BLaER1 treated with 17β-estradiol and CSF1 and Interleukin-3, amounts not matched to agents 10 nM and 100 nM (cell line): ENCODE results near the gene CLINT1.

Experiments used
- H3K27ac ChIP-seq, 11 experiments: shearing (Covaris generic); formaldehyde crosslinking; 2 replicates each; pipeline ENCODE4 v1.8.1; 2022
- H3K27me3 ChIP-seq, 11 experiments: shearing (Covaris generic); formaldehyde crosslinking; 2 replicates each; pipeline ENCODE4 v1.8.1; 2022
- H3K36me3 ChIP-seq, 11 experiments: shearing (Covaris generic); formaldehyde crosslinking; 2 replicates each; pipeline ENCODE4 v1.8.1; 2022
- H3K4me1 ChIP-seq, 10 experiments: shearing (Covaris generic); formaldehyde crosslinking; 2 replicates each; pipeline ENCODE4 v1.8.1; 2022
- H3K4me2 ChIP-seq, 11 experiments: shearing (Covaris generic); formaldehyde crosslinking; 2 replicates each; pipeline ENCODE4 v1.8.1; 2022
- H3K4me3 ChIP-seq, 10 experiments: shearing (Covaris generic); formaldehyde crosslinking; 2 replicates each; pipeline ENCODE4 v1.8.1; 2022
- H3K9ac ChIP-seq, 11 experiments: shearing (Covaris generic); formaldehyde crosslinking; 2 replicates each; pipeline ENCODE4 v1.8.1; 2022
- H3K9me3 ChIP-seq, 11 experiments: shearing (Covaris generic); formaldehyde crosslinking; replicated peaks in 1 of 11; 2 replicates each; pipeline ENCODE4 v1.8.1; 2022
- H4K20me1 ChIP-seq, 11 experiments: shearing (Covaris generic); formaldehyde crosslinking; 2 replicates each; pipeline ENCODE4 v1.8.1; 2022
- Cebpa-rat ChIP-seq, 11 experiments: shearing (Covaris generic); IDR thresholded peaks; 2 replicates each; pipeline ENCODE4 v1.8.1; 2022

CLINT1 gene

GRCh38 chr5:157758706-157759105 is 100.2 kb downstream of the CLINT1 start:
- Histone ChIP-seq H3K9ac (no peak overlapping the region), H3K4me1 (peaks cover 0 to 31% (median 22%) of the 10 kb centered on the region in 10 experiments; a peak in 14 of 20 replicates), H3K9me3 (no peaks in the 10 kb centered on the region), H3K36me3 (peaks cover 24 to 39% (median 29%) of the 10 kb centered on the region in 11 experiments), H4K20me1 (no peaks in the 10 kb centered on the region), H3K27me3 (no peaks in the 10 kb centered on the region), H3K27ac (no peak overlapping the region), H3K4me3 (no peak overlapping the region), H3K4me2 (peak overlapping the region in 8 of 11 experiments; percentile 1 to 58 (median 46); a peak in 11 of 22 replicates)
- TF ChIP-seq Cebpa-rat (IDR thresholded peaks at IDR 0.05): no peak

DNA sequence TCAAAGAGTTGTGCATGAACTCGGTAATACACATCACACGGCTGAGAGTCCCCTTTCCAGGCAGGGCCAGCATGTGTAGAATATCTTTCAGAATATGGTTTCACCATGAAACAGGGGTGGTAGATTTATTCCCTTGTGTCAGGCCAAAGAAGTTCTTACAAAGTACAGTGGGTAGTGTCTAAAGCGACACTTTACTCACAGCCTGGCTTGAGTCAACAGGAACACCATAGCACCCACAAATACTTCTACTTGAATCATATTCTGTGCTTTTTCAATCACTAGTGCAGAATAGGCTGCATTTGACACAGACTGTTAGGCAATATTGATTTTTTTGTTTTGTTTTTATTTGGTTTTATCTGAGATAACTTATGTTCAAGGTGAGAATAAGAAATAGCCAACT is 102.8 kb downstream of the CLINT1 start:
- no peak overlapping the region for H3K4me3 ChIP-seq
- no peak for TF ChIP-seq Cebpa-rat (IDR thresholded peaks at IDR 0.05)
- peaks cover 43 to 65% (median 50%) of the 10 kb centered on the region in 11 experiments for H3K36me3 ChIP-seq
- H3K27ac ChIP-seq: no peak overlapping the region
- no peaks in the 10 kb centered on the region for H3K9me3 ChIP-seq
- peaks cover 0 to 26% (median 22%) of the 10 kb centered on the region in 10 experiments; a peak in 14 of 20 replicates for H3K4me1 ChIP-seq
- no peak overlapping the region for H3K4me2 ChIP-seq
- H3K9ac ChIP-seq: no peak overlapping the region
- no peaks in the 10 kb centered on the region for H3K27me3 ChIP-seq
- no peaks in the 10 kb centered on the region for H4K20me1 ChIP-seq

GRCh38 chr5:157750320-157750719 is 108.6 kb downstream of the CLINT1 start:
- no peak overlapping the region for H3K27ac ChIP-seq
- no peaks in the 10 kb centered on the region for H3K9me3 ChIP-seq
- H3K27me3 ChIP-seq: no peaks in the 10 kb centered on the region; a peak in 1 of 22 replicates
- H3K4me2 ChIP-seq: no peak overlapping the region
- no peaks in the 10 kb centered on the region for H4K20me1 ChIP-seq
- H3K9ac ChIP-seq: no peak overlapping the region
- H3K36me3 ChIP-seq: peaks cover 28 to 44% (median 37%) of the 10 kb centered on the region in 11 experiments
- no peak overlapping the region for H3K4me3 ChIP-seq
- peaks cover 0 to 5% (median under 1%) of the 10 kb centered on the region in 10 experiments; a peak in 4 of 20 replicates for H3K4me1 ChIP-seq
- TF ChIP-seq Cebpa-rat (IDR thresholded peaks at IDR 0.05): no peak

GRCh38 chr5:157749462-157749799 is 109.5 kb downstream of the CLINT1 start:
- TF ChIP-seq Cebpa-rat (IDR thresholded peaks at IDR 0.05): no peak
- Histone ChIP-seq H3K4me1 (peaks cover 0 to 14% (median 9%) of the 10 kb centered on the region in 10 experiments; a peak in 16 of 20 replicates), H3K9me3 (no peaks in the 10 kb centered on the region), H3K4me3 (no peak overlapping the region), H3K4me2 (no peak overlapping the region), H3K27ac (no peak overlapping the region), H3K27me3 (peaks cover 0 to 8% (median 4%) of the 10 kb centered on the region in 11 experiments; a peak in 8 of 22 replicates), H4K20me1 (no peaks in the 10 kb centered on the region), H3K36me3 (peaks cover 19 to 35% (median 29%) of the 10 kb centered on the region in 11 experiments; a peak in 21 of 22 replicates), H3K9ac (no peak overlapping the region)

DNA sequence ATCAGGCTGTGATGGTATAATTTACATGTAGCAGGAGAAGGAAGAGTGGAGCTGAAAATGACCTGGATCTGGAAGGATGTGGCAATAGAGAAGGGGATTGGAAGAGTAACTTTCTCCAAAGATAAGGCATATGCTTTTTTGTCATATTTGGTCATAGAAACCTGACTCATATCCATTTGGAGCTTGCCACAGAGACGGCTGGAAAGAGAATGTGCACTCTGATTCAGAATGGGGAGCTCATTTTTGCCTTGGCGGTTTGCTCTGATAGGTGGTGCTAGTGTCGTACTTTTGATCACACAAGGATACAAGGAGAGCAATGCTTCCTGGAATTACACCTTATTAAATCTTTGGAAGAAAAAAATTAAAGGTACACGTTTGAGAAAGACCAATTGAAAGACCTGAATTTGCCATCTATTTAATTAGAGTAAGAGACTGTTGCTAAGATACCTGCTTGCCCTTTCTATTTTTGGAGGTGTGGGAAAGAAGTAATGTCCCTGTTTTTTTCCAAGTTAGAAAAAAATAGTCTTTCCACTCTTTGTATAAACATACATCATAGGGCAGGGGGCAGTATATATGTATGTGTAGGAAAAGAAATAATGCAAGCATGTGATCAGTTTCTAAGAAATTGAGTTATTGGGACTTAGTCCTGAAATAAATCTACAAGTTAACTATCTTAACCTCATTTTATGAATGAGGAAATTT is 110.0 kb downstream of the CLINT1 start:
- H3K4me2 ChIP-seq: no peak overlapping the region
- H3K9ac ChIP-seq: no peak overlapping the region
- H3K4me1 ChIP-seq: peaks cover 0 to 17% (median 12%) of the 10 kb centered on the region in 10 experiments; a peak in 16 of 20 replicates
- no peak overlapping the region for H3K4me3 ChIP-seq
- peaks cover 16 to 30% (median 26%) of the 10 kb centered on the region in 11 experiments; a peak in 20 of 22 replicates for H3K36me3 ChIP-seq
- peaks cover 0 to 12% (median 8%) of the 10 kb centered on the region in 11 experiments; a peak in 9 of 22 replicates for H3K27me3 ChIP-seq
- no peak for TF ChIP-seq Cebpa-rat (IDR thresholded peaks at IDR 0.05)
- H4K20me1 ChIP-seq: no peaks in the 10 kb centered on the region
- no peak overlapping the region for H3K27ac ChIP-seq
- no peaks in the 10 kb centered on the region for H3K9me3 ChIP-seq

DNA sequence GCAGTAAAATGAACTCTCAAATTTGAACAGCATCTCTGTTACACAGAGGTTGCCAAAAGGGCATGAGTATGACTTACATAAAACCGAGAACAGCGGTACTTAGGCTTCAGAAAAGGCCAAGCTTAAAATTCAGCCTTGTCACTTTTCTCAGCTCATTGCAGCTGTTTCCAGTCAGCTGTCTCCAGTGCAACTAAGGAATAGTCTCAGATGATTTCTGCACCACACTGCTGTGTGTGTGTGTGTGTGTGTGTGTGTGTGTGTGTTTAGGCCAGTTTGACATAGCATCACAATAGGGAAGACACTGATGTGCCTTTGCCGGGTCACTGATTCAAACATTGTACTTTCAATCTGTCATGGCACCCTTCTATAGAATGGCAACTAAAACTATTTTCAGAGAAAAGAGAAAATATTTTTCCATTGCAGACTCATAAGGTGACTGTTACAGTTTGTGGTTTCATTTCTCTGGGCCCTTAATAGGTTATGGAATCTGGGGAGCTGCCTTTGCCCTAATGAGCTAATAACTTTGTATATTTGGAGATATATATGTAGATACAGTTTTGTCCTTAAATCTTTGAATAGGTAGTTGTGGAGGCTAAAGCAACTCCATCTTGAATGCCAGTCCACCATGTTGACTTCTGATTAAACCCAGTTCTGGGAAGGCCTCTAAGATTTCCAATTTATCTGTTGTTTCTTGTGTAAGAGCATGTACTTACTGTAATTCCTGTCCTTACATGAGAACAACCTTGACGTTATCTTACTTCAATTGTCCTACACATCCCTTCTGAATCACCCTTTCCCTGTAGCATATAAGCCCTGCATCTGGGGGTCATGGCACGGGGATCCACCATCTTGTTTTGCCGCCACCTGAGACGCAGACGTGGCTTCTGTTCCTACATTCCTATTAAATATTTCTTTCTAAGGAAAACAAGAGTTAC is 110.9 kb downstream of the CLINT1 start:
- no peak for TF ChIP-seq Cebpa-rat (IDR thresholded peaks at IDR 0.05)
- H3K9ac ChIP-seq: no peak overlapping the region
- no peaks in the 10 kb centered on the region for H3K9me3 ChIP-seq
- H3K36me3 ChIP-seq: peaks cover 9 to 21% (median 17%) of the 10 kb centered on the region in 11 experiments; a peak in 18 of 22 replicates
- H3K4me1 ChIP-seq: peaks cover 0 to 20% (median 13%) of the 10 kb centered on the region in 10 experiments; a peak in 16 of 20 replicates
- no peaks in the 10 kb centered on the region for H4K20me1 ChIP-seq
- no peak overlapping the region for H3K27ac ChIP-seq
- H3K4me3 ChIP-seq: no peak overlapping the region
- H3K27me3 ChIP-seq: peaks cover 0 to 12% (median 8%) of the 10 kb centered on the region in 11 experiments; a peak in 9 of 22 replicates
- H3K4me2 ChIP-seq: no peak overlapping the region

DNA sequence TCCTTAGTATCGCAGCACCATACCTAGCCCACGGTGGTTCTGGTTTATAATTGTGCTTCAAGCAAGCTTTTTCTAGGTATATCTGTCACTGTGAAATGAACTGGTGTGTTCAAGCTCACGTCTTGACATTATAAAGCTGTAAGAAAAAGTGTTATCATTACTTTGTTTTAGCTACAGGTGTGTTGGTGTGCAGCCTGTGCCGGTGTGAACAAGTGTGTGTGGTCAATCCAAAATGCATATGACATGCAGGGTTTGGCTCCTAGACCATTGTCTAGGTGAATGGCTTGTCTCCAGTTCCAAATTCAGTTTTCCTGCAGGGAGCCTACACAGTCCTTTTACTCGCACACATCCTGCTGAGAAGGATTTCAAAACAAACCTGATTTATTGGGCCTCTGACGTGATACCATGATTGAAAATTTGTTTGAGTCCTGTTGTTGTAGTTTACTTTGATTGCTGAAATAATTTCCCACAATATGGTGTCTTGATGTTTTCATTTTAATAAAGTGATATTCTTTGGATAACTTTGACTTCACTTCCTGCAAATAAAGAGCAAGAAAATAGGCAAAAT is 111.7 kb downstream of the CLINT1 start:
- H3K36me3 ChIP-seq: peaks cover 2 to 13% (median 9%) of the 10 kb centered on the region in 11 experiments; a peak in 16 of 22 replicates
- peaks cover 0 to 12% (median 8%) of the 10 kb centered on the region in 11 experiments; a peak in 9 of 22 replicates for H3K27me3 ChIP-seq
- no peak overlapping the region for H3K4me3 ChIP-seq
- H3K4me2 ChIP-seq: no peak overlapping the region
- H3K9me3 ChIP-seq: no peaks in the 10 kb centered on the region
- peaks cover 0 to 21% (median 13%) of the 10 kb centered on the region in 10 experiments; a peak in 16 of 20 replicates for H3K4me1 ChIP-seq
- H3K27ac ChIP-seq: no peak overlapping the region
- TF ChIP-seq Cebpa-rat (IDR thresholded peaks at IDR 0.05): no peak
- H3K9ac ChIP-seq: no peak overlapping the region
- no peaks in the 10 kb centered on the region for H4K20me1 ChIP-seq

GRCh38 chr5:157745041-157745456 is 113.9 kb downstream of the CLINT1 start:
- peaks cover 0 to 21% (median 13%) of the 10 kb centered on the region in 10 experiments; a peak in 16 of 20 replicates for H3K4me1 ChIP-seq
- H3K4me2 ChIP-seq: peak overlapping the region; percentile 80 to 98 (median 95)
- H3K27me3 ChIP-seq: peaks cover 0 to 12% (median 8%) of the 10 kb centered on the region in 11 experiments; a peak in 9 of 22 replicates
- peak overlapping the region in 8 of 10 experiments; percentile 81 to 96 (median 90); a peak in 10 of 20 replicates for H3K4me3 ChIP-seq
- no peak for TF ChIP-seq Cebpa-rat (IDR thresholded peaks at IDR 0.05)
- H4K20me1 ChIP-seq: no peaks in the 10 kb centered on the region
- H3K27ac ChIP-seq: no peak overlapping the region
- no peaks in the 10 kb centered on the region for H3K9me3 ChIP-seq
- peaks cover 0 to 4% (median 0%) of the 10 kb centered on the region in 11 experiments; a peak in 2 of 22 replicates for H3K36me3 ChIP-seq
- H3K9ac ChIP-seq: peak overlapping the region in 4 of 11 experiments; percentile 89 to 91 (median 90); a peak in 6 of 22 replicates
